Suprapubic skin (tissue), 3 donors: ENCODE results near the gene NSFL1C.

ENCODE experiments used
- CTCF ChIP-seq, 2 donors: fragments of 200-600 bp in 1 of 2; fragments of 450-650 bp in 1 of 2; sonication (generic) in 1 of 2; IDR thresholded peaks; one replicate each; pipeline ENCODE4 v1.5.1; 2016 to 2019; ENCODE audit warnings: antibody characterized with exemption in 2 of 2, mild to moderate bottlenecking in 1 of 2, moderate library complexity in 1 of 2
- POLR2AphosphoS5 ChIP-seq, 3 donors: sonication (generic); formaldehyde crosslinking; IDR thresholded peaks; one replicate each; pipeline ENCODE4 v1.6.1; 2017; ENCODE audit warnings: antibody characterized with exemption in 3 of 3

- TF ChIP-seq CTCF (IDR thresholded peaks at IDR 0.05) (no peak), POLR2AphosphoS5 (IDR thresholded peaks at IDR 0.05) (no peak)
Measured at GRCh38 chr20:1496930-1497329, 30.3 kb upstream of the NSFL1C start.
